Measurements from ENCODE around the gene BOC.

Gene BOC

GRCh38 chr3:113273011-113273410, 61.7 kb downstream of the BOC start:
- no peaks in the 10 kb centered on the region for H3K4me1 ChIP-seq (ENCODE audit: control insufficient read depth, insufficient read depth, low read length, poor library complexity, severe bottlenecking)
- DNase-seq: no peak
- no peak overlapping the region for H3K4me3 ChIP-seq (ENCODE audit: insufficient read depth, low read depth, low read length, poor library complexity, severe bottlenecking)
- no peaks in the 10 kb centered on the region for H3K9me3 ChIP-seq (ENCODE audit: control insufficient read depth, low read length)
- no peak overlapping the region for H3K27ac ChIP-seq (ENCODE audit: insufficient read depth, low read length, poor library complexity, severe bottlenecking)
- no peaks in the 10 kb centered on the region for H3K36me3 ChIP-seq (ENCODE audit: control insufficient read depth, insufficient read depth, low read length)
- H3K27me3 ChIP-seq (replicated peaks; ENCODE audit: control insufficient read depth, insufficient read depth, low read length, poor library complexity, severe bottlenecking): no peaks in the 10 kb centered on the region

GRCh38 chr3:113273604-113274378, 62.4 kb downstream of the BOC start:
- Histone ChIP-seq H3K4me1 (ENCODE audit: control insufficient read depth, insufficient read depth, low read length, poor library complexity, severe bottlenecking) (no peaks in the 10 kb centered on the region), H3K36me3 (ENCODE audit: control insufficient read depth, insufficient read depth, low read length) (no peaks in the 10 kb centered on the region)
- no peak for DNase-seq

GRCh38 chr3:113274425-113275257, 63.3 kb downstream of the BOC start:
- Histone ChIP-seq H3K4me1 (ENCODE audit: control insufficient read depth, insufficient read depth, low read length, poor library complexity, severe bottlenecking) (no peaks in the 10 kb centered on the region), H3K27me3 (replicated peaks; ENCODE audit: control insufficient read depth, insufficient read depth, low read length, poor library complexity, severe bottlenecking) (no peaks in the 10 kb centered on the region), H3K36me3 (ENCODE audit: control insufficient read depth, insufficient read depth, low read length) (no peaks in the 10 kb centered on the region), H3K9me3 (ENCODE audit: control insufficient read depth, low read length) (no peaks in the 10 kb centered on the region), H3K4me3 (ENCODE audit: insufficient read depth, low read depth, low read length, poor library complexity, severe bottlenecking) (no peak overlapping the region), H3K27ac (ENCODE audit: insufficient read depth, low read length, poor library complexity, severe bottlenecking) (no peak overlapping the region)
- DNase-seq: no peak

More at GRCh38 chr3:113273604-113274378, 62.4 kb downstream of the BOC start:
- no peak overlapping the region for H3K27ac ChIP-seq (ENCODE audit: insufficient read depth, low read length, poor library complexity, severe bottlenecking)
- H3K4me3 ChIP-seq (ENCODE audit: insufficient read depth, low read depth, low read length, poor library complexity, severe bottlenecking): no peak overlapping the region
- no peaks in the 10 kb centered on the region for H3K27me3 ChIP-seq (replicated peaks; ENCODE audit: control insufficient read depth, insufficient read depth, low read length, poor library complexity, severe bottlenecking)
- H3K9me3 ChIP-seq (ENCODE audit: control insufficient read depth, low read length): no peaks in the 10 kb centered on the region

GRCh38 chr3:113275258-113275556, 63.9 kb downstream of the BOC start:
- no peak for DNase-seq
- no peak overlapping the region for H3K27ac ChIP-seq (ENCODE audit: insufficient read depth, low read length, poor library complexity, severe bottlenecking)
- no peaks in the 10 kb centered on the region for H3K4me1 ChIP-seq (ENCODE audit: control insufficient read depth, insufficient read depth, low read length, poor library complexity, severe bottlenecking)
- H3K27me3 ChIP-seq (replicated peaks; ENCODE audit: control insufficient read depth, insufficient read depth, low read length, poor library complexity, severe bottlenecking): no peaks in the 10 kb centered on the region
- H3K9me3 ChIP-seq (ENCODE audit: control insufficient read depth, low read length): no peaks in the 10 kb centered on the region
- no peak overlapping the region for H3K4me3 ChIP-seq (ENCODE audit: insufficient read depth, low read depth, low read length, poor library complexity, severe bottlenecking)
- H3K36me3 ChIP-seq (ENCODE audit: control insufficient read depth, insufficient read depth, low read length): no peaks in the 10 kb centered on the region

GRCh38 chr3:113275583-113275928, 64.2 kb downstream of the BOC start:
- Histone ChIP-seq H3K9me3 (ENCODE audit: control insufficient read depth, low read length) (no peaks in the 10 kb centered on the region), H3K4me3 (ENCODE audit: insufficient read depth, low read depth, low read length, poor library complexity, severe bottlenecking) (no peak overlapping the region), H3K4me1 (ENCODE audit: control insufficient read depth, insufficient read depth, low read length, poor library complexity, severe bottlenecking) (no peaks in the 10 kb centered on the region), H3K27me3 (replicated peaks; ENCODE audit: control insufficient read depth, insufficient read depth, low read length, poor library complexity, severe bottlenecking) (no peaks in the 10 kb centered on the region), H3K27ac (ENCODE audit: insufficient read depth, low read length, poor library complexity, severe bottlenecking) (no peak overlapping the region), H3K36me3 (ENCODE audit: control insufficient read depth, insufficient read depth, low read length) (no peaks in the 10 kb centered on the region)
- DNase-seq: no peak

GRCh38 chr3:113275929-113276750, 64.8 kb downstream of the BOC start:
- H3K27ac ChIP-seq (ENCODE audit: insufficient read depth, low read length, poor library complexity, severe bottlenecking): no peak overlapping the region

DNA sequence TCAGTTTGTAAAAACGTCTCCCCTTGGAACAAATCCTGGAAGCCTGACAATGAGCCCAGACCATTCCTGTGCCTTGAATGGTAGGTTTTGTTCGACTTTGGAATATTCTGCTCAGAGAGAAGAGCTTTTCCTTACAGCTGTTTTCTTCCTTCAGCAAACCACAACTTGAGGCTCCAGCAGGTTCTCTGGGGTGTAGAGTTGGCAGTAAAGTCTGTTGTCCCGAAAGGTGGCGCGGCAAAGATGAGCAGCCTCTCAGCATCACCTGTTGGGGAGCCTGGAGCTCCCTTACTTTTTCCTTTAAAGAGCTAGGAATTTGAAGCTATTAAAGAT, 65.4 kb downstream of the BOC start:
- Histone ChIP-seq H3K36me3 (ENCODE audit: control insufficient read depth, insufficient read depth, low read length) (no peaks in the 10 kb centered on the region), H3K27ac (ENCODE audit: insufficient read depth, low read length, poor library complexity, severe bottlenecking) (no peak overlapping the region), H3K4me3 (ENCODE audit: insufficient read depth, low read depth, low read length, poor library complexity, severe bottlenecking) (no peak overlapping the region)

More at GRCh38 chr3:113275929-113276750, 64.8 kb downstream of the BOC start:
- no peak for DNase-seq
- Histone ChIP-seq H3K4me1 (ENCODE audit: control insufficient read depth, insufficient read depth, low read length, poor library complexity, severe bottlenecking) (no peaks in the 10 kb centered on the region), H3K9me3 (ENCODE audit: control insufficient read depth, low read length) (no peaks in the 10 kb centered on the region), H3K27me3 (replicated peaks; ENCODE audit: control insufficient read depth, insufficient read depth, low read length, poor library complexity, severe bottlenecking) (no peaks in the 10 kb centered on the region), H3K36me3 (ENCODE audit: control insufficient read depth, insufficient read depth, low read length) (no peaks in the 10 kb centered on the region), H3K4me3 (ENCODE audit: insufficient read depth, low read depth, low read length, poor library complexity, severe bottlenecking) (no peak overlapping the region)

DNA sequence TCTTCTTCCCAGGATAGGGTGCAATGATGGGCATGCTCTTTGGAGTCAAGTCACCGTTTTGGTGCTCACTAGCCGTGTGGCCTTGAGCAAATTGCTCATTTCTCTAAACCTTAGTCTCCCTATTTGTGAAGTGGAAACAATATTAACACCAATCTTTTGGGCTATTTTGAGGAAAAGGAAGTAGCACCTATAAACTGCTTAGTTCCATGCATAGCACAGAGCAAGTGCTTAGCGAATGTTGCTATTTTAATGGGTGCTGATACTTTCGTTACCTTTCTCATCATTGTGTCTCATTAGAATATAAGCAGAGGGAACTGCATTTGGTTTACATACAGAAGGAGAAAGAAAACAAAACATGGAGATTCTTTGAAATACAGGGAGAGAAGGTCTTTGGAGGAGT, 66.1 kb downstream of the BOC start:
- Histone ChIP-seq H3K27me3 (replicated peaks; ENCODE audit: control insufficient read depth, insufficient read depth, low read length, poor library complexity, severe bottlenecking) (no peaks in the 10 kb centered on the region), H3K27ac (ENCODE audit: insufficient read depth, low read length, poor library complexity, severe bottlenecking) (no peak overlapping the region), H3K9me3 (ENCODE audit: control insufficient read depth, low read length) (no peaks in the 10 kb centered on the region), H3K4me3 (ENCODE audit: insufficient read depth, low read depth, low read length, poor library complexity, severe bottlenecking) (no peak overlapping the region), H3K36me3 (ENCODE audit: control insufficient read depth, insufficient read depth, low read length) (no peaks in the 10 kb centered on the region), H3K4me1 (ENCODE audit: control insufficient read depth, insufficient read depth, low read length, poor library complexity, severe bottlenecking) (no peaks in the 10 kb centered on the region)
- no peak for DNase-seq

More for the DNA sequence above, 65.4 kb downstream of the BOC start:
- H3K4me1 ChIP-seq (ENCODE audit: control insufficient read depth, insufficient read depth, low read length, poor library complexity, severe bottlenecking): no peaks in the 10 kb centered on the region
- no peak for DNase-seq
- no peaks in the 10 kb centered on the region for H3K9me3 ChIP-seq (ENCODE audit: control insufficient read depth, low read length)
- H3K27me3 ChIP-seq (replicated peaks; ENCODE audit: control insufficient read depth, insufficient read depth, low read length, poor library complexity, severe bottlenecking): no peaks in the 10 kb centered on the region

GRCh38 chr3:113277941-113278598, 66.7 kb downstream of the BOC start:
- Histone ChIP-seq H3K4me1 (ENCODE audit: control insufficient read depth, insufficient read depth, low read length, poor library complexity, severe bottlenecking) (no peaks in the 10 kb centered on the region), H3K27me3 (replicated peaks; ENCODE audit: control insufficient read depth, insufficient read depth, low read length, poor library complexity, severe bottlenecking) (no peaks in the 10 kb centered on the region), H3K27ac (ENCODE audit: insufficient read depth, low read length, poor library complexity, severe bottlenecking) (no peak overlapping the region), H3K4me3 (ENCODE audit: insufficient read depth, low read depth, low read length, poor library complexity, severe bottlenecking) (no peak overlapping the region), H3K9me3 (ENCODE audit: control insufficient read depth, low read length) (no peaks in the 10 kb centered on the region), H3K36me3 (ENCODE audit: control insufficient read depth, insufficient read depth, low read length) (no peaks in the 10 kb centered on the region)
- no peak for DNase-seq
